K562 (cell line): ENCODE data around the gene HK1. TPM values are rescaled to one million over a fixed set of nuclear protein-coding genes. Genes with fewer than 3 reads are reported as not detected.

Experiments
- ATAC-seq: fragments of 200-7000 bp; cut with Tn5 transposase; 3 replicates; pipeline ENCODE4 v1.9.1; 2020; ENCODE audit warnings: moderate library complexity
- Bru-seq: library from RNA; stranded (reverse); fragments of 400-500 nt; gene quantifications from one replicate; lab custom pipeline; 2021; lab: Mats Ljungman, UMichigan
- BruChase-seq, 2 experiments: library from RNA; stranded (reverse); fragments of 400-500 nt; gene quantifications; one replicate each; lab custom pipeline; 2021; lab: Mats Ljungman, UMichigan
- BruUV-seq: library from RNA; stranded (reverse); fragments of 400-500 nt; replicated peaks from 2 replicates; lab custom pipeline; 2021; lab: Mats Ljungman, UMichigan
- CTCF ChIA-PET: fragments of 300-600 bp; formaldehyde crosslinking; extraction: SDS; loops from one replicate; lab custom pipeline; 2021; ENCODE audit warnings: low intra/inter-chr PET ratio; lab: Yijun Ruan, JAX
- POLR2A ChIA-PET: fragments of 300-600, 350-650 bp; sonication (Branson Sonifier 250); formaldehyde crosslinking; extraction: SDS; loops from one replicate; lab custom pipeline; 2021; ENCODE audit warnings: antibody characterized with exemption, inconsistent platforms; lab: Yijun Ruan, JAX
- DNase-seq, 4 experiments: peaks; one replicate each; pipeline versions ENCODE4 v3.0.0 to v3.0.0-alpha.2; 2011 to 2018; ENCODE audit warnings: low spot score in 3 of 4, mixed read lengths in 3 of 4; ENCODE audit errors: extremely low read depth in 1 of 4
- FAIRE-seq: peaks from 2 replicates; lab custom pipeline; 2011; peaks lifted over from hg19 to GRCh38; lab: Jason Lieb, UNC
- H2AFZ ChIP-seq: 2 replicates; pipeline ENCODE4 v1.6.0; 2011; ENCODE audit warnings: low read depth, low read length, control low read depth, inconsistent platforms
- H3K27ac ChIP-seq: fragments of 200-600 bp; 3 replicates; pipeline ENCODE4 v1.8.0; 2011; ENCODE audit warnings: low read depth, mild to moderate bottlenecking, control low read depth, inconsistent platforms, low read length, moderate library complexity, mixed read lengths; ENCODE audit errors: extremely low read depth
- H3K27me3 ChIP-seq, 2 experiments: fragments of 300-600 bp in 1 of 2; 2 replicates in 1 of 2; 3 replicates in 1 of 2; pipeline versions ENCODE4 v1.6.0 to v1.8.0; 2011; ENCODE audit warnings: inconsistent platforms in 2 of 2, low read length in 2 of 2, mild to moderate bottlenecking in 1 of 2, mixed read lengths in 1 of 2, moderate library complexity in 1 of 2; ENCODE audit not compliant: control insufficient read depth in 2 of 2, insufficient read depth in 2 of 2
- H3K36me3 ChIP-seq: fragments of 300-600 bp; 3 replicates; pipeline ENCODE4 v1.8.0; 2011; ENCODE audit warnings: mild to moderate bottlenecking, low read length, inconsistent platforms; ENCODE audit not compliant: control insufficient read depth, insufficient read depth
- H3K4me1 ChIP-seq, 2 experiments: fragments of 200-600 bp in 1 of 2; replicated peaks in 1 of 2; 2 replicates in 1 of 2; 3 replicates in 1 of 2; pipeline versions ENCODE4 v1.5.1 to v1.8.0; 2011; ENCODE audit warnings: inconsistent platforms in 2 of 2, low read length in 2 of 2, mild to moderate bottlenecking in 1 of 2, mixed read lengths in 1 of 2, moderate library complexity in 1 of 2; ENCODE audit not compliant: control insufficient read depth in 2 of 2, insufficient read depth in 2 of 2
- H3K4me2 ChIP-seq: 2 replicates; pipeline ENCODE4 v1.6.1; 2011; ENCODE audit warnings: low read length, control low read depth, inconsistent platforms, mixed read lengths; ENCODE audit not compliant: insufficient read depth
- H3K4me3 ChIP-seq: fragments of 200-600 bp; sonication (generic), shearing (Covaris generic); 2 replicates; pipeline ENCODE4 v1.5.1; 2016; ENCODE audit warnings: control low read depth, inconsistent platforms
- H3K79me2 ChIP-seq: fragments of 200-600 bp; 3 replicates; pipeline ENCODE4 v1.8.0; 2011; ENCODE audit warnings: low read length, inconsistent platforms; ENCODE audit not compliant: control insufficient read depth, insufficient read depth
- H3K9ac ChIP-seq, 2 experiments: 2 replicates each; pipeline versions ENCODE4 v1.6.0 to v1.6.1; 2011; ENCODE audit warnings: low read depth in 2 of 2, low read length in 2 of 2, control low read depth in 1 of 2, inconsistent platforms in 1 of 2, mild to moderate bottlenecking in 1 of 2, mixed read lengths in 1 of 2; ENCODE audit not compliant: insufficient read depth in 1 of 2
- H3K9me1 ChIP-seq: one replicate; pipeline ENCODE4 v1.6.0; 2011; ENCODE audit warnings: inconsistent platforms, mild to moderate bottlenecking, low read length, moderate library complexity; ENCODE audit not compliant: control insufficient read depth, insufficient read depth
- H3K9me3 ChIP-seq: replicated peaks from 2 replicates; pipeline ENCODE4 v1.5.1; 2011; ENCODE audit warnings: low read depth, low read length, inconsistent platforms; ENCODE audit not compliant: control insufficient read depth, insufficient read depth
- H4K20me1 ChIP-seq: replicated peaks from 2 replicates; pipeline ENCODE4 v1.6.1; 2011; ENCODE audit warnings: low read length, inconsistent platforms, mixed read lengths; ENCODE audit not compliant: control insufficient read depth, insufficient read depth
- ETV6 ChIP-seq, 3 experiments: fragments of 150-350 bp in 1 of 3; sonication (generic) in 1 of 3; formaldehyde crosslinking in 1 of 3; IDR thresholded peaks; 2 replicates each; pipeline versions ENCODE4 v1.6.1 to v1.8.0; 2014 to 2022; ENCODE audit warnings: borderline replicate concordance in 2 of 3, low read depth in 2 of 3, antibody characterized with exemption in 1 of 3, low read length in 1 of 3, mild to moderate bottlenecking in 1 of 3, missing genetic modification reagents in 1 of 3
- LEF1 ChIP-seq: fragments of 450-650 bp; IDR thresholded peaks from 2 replicates; pipeline ENCODE4 v1.6.1; 2016; ENCODE audit warnings: mild to moderate bottlenecking
- MTA2 ChIP-seq: fragments of 450-650 bp; IDR thresholded peaks from 2 replicates; pipeline ENCODE4 v1.6.1; 2016; ENCODE audit warnings: low read depth
- NFIC ChIP-seq: fragments of 450-650 bp; IDR thresholded peaks from 2 replicates; pipeline ENCODE4 v1.6.1; 2017; ENCODE audit warnings: mild to moderate bottlenecking, inconsistent platforms
- TBL1XR1 ChIP-seq, 2 experiments: IDR thresholded peaks; 2 replicates each; pipeline ENCODE4 v1.6.1; 2012; ENCODE audit warnings: improper control_type of control experiment in 2 of 2, low read length in 2 of 2, mild to moderate bottlenecking in 1 of 2
- WGBS: fragments of 100-300 bp; shearing (Covaris generic); methylation state at CpG from one replicate; pipeline ENCODE4 v1.1.6; 2016; ENCODE audit warnings: low coverage, mixed read lengths; ENCODE audit not compliant: insufficient coverage; ENCODE audit errors: missing lambda C conversion rate; 5-methylcytosine and 5-hydroxymethylcytosine counted together
- in situ Hi-C: fragments of 300-500 bp; cut with MboI; formaldehyde crosslinking; loops from 4 replicates; pipeline ENCODE4 v1.15.0; 2018; ENCODE audit warnings: inconsistent platforms, mixed read lengths
- intact Hi-C: fragments of 100-400 bp; cut with micrococcal nuclease; formaldehyde crosslinking; loops from 2 replicates; pipeline ENCODE4 v1.14.2; 2022
- long read RNA-seq, 3 experiments: library from polyadenylated mRNA in 2 of 3; library from RNA in 1 of 3; unstranded in 2 of 3; stranded (forward) in 1 of 3; transcript quantifications; one replicate each; pipeline ENCODE4 v2.0.0, GENCODE V29; 2019 to 2022
- polyA minus RNA-seq, 3 experiments: library from RNA; depleted of rRNA, polyadenylated mRNA; stranded (reverse); fragments of >200 nt; gene quantifications; 2 replicates each; pipeline ENCODE4 v1.2.3, GENCODE V29; 2011
- polyA plus RNA-seq, 8 experiments: library from polyadenylated mRNA; depleted of rRNA in 4 of 8; stranded (reverse) in 5 of 8; unstranded in 3 of 8; fragments of >200 nt; fragmentation: Nextera tagmentation in 2 of 8; fragmentation: Illumina TruSeq in 1 of 8; extraction: Ambion mirVana in 2 of 8; extraction: Trizol in 1 of 8; gene quantifications; 2 replicates each; pipeline versions ENCODE4 v1.2.1 to v1.2.3, GENCODE V29; 2011 to 2014; ENCODE audit warnings: inconsistent platforms in 1 of 8, missing spikeins in 1 of 8
- total RNA-seq, 7 experiments: library from RNA; depleted of rRNA in 6 of 7; stranded (reverse); fragments of >200 nt in 6 of 7; fragmentation: Illumina TruSeq in 2 of 7; extraction: Trizol in 2 of 7; gene quantifications; 2 replicates each; pipeline versions ENCODE4 v1.2.1 to v1.2.3, GENCODE V29; 2011 to 2021; ENCODE audit warnings: low replicate concordance in 1 of 7

The HK1 gene
- 146 and 195 TPM in 2 replicates for total RNA-seq (2011; cell fraction: chromatin; rRNA removed; ENCODE audit: low replicate concordance)
- total RNA-seq (2011; cell fraction: nucleolus; rRNA removed): 104 and 109 TPM in 2 replicates
- total RNA-seq (2011; cell fraction: nucleoplasm; rRNA removed): 111 and 114 TPM in 2 replicates
- total RNA-seq (2014; rRNA removed) (309 and 365 TPM in 2 replicates), total RNA-seq (2014; rRNA removed; fragmentation: Illumina TruSeq; extraction: Trizol) (193 and 203 TPM in 2 replicates), total RNA-seq (2015; rRNA removed; fragmentation: Illumina TruSeq; extraction: Trizol) (186 and 188 TPM in 2 replicates), total RNA-seq (2021) (369 and 422 TPM in 2 replicates), polyA plus RNA-seq (2011; rRNA removed) (133 and 176 TPM in 2 replicates), polyA plus RNA-seq (2014; fragmentation: Illumina TruSeq; extraction: Trizol) (423 and 444 TPM in 2 replicates), polyA plus RNA-seq (2014; fragmentation: Nextera tagmentation; extraction: Ambion mirVana) (10 to 100 TPM; 29.2 to 34.6 TPM), polyA plus RNA-seq (2014; rRNA removed) (239 and 256 TPM in 2 replicates), polyA minus RNA-seq (2011; rRNA and poly(A)+ RNA removed) (362 and 462 TPM in 2 replicates), Bru-seq, nascent RNA (percentile 88 among the genes with signal in this experiment), BruChase-seq, experiment 1, labeled RNA remaining after a 2-hour chase (percentile 84 among the genes with signal in this experiment), BruChase-seq, experiment 2, labeled RNA remaining after a 6-hour chase (percentile 83 among the genes with signal in this experiment)
- polyA plus RNA-seq (2011; cell fraction: cytosol; rRNA removed): 163 and 167 TPM in 2 replicates
- 84.0 and 115 TPM in 2 replicates for polyA plus RNA-seq (2011; cell fraction: nucleus; rRNA removed)
- polyA plus RNA-seq (2012): 265 and 370 TPM in 2 replicates
- 160 and 170 TPM in 2 replicates for polyA minus RNA-seq (2011; cell fraction: cytosol; rRNA and poly(A)+ RNA removed)
- polyA minus RNA-seq (2011; cell fraction: nucleus; rRNA and poly(A)+ RNA removed): 46.6 and 67.3 TPM in 2 replicates
- long read RNA-seq, experiment 1, transcript HK1-201 (18 exons, 3,229 nt): major isoform, 962 of 2,540 reads
- long read RNA-seq, experiment 1, transcript HK1-202 (18 exons, 3,605 nt): minor isoform, 419 of 2,540 reads
- long read RNA-seq, experiment 1, partial matches to known transcripts: 982 of 2,540 reads
- long read RNA-seq, experiment 1, other reads (novel, unspliced or antisense): 175 of 2,540 reads
- long read RNA-seq, experiment 2, transcript HK1-202 (18 exons, 3,605 nt): minor isoform, 34 of 623 reads
- long read RNA-seq, experiment 2, transcript HK1-201 (18 exons, 3,229 nt): major isoform, 268 of 623 reads
- long read RNA-seq, experiment 2, partial matches to known transcripts: 257 of 623 reads
- long read RNA-seq, experiment 2, other reads (novel, unspliced or antisense): 64 of 623 reads
- long read RNA-seq, experiment 3, transcript HK1-202 (18 exons, 3,605 nt): minor isoform, 35 of 178 reads
- long read RNA-seq, experiment 3, transcript HK1-201 (18 exons, 3,229 nt): major isoform, 73 of 178 reads
- long read RNA-seq, experiment 3, partial matches to known transcripts: 37 of 178 reads
- long read RNA-seq, experiment 3, other reads (novel, unspliced or antisense): 33 of 178 reads

DNA sequence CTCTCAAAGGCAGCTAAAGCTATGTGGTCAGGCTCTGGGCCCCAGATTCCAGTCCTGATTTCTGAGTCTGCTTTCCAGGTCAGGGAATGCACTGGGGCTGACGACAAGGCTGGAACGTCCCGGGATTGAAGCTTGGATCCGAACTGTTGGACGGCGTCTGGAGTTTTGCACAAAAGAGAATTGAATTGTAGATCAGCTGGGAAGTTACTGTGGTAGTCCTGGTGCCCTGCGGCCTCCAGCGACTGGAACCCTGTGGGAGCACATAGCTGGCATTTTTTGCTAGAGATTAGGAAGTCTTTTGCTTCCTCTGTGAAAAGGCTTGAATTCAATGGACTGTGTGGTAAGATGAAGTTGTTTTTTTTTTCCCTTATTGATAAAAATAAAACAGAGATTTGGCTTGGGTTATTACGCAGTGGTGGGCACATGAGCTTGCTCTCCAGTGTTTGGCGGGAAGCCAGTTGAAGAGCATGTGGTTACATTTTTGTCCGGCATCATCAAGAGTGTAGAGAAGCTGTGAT, at the start of gene HK1:
HK1 (plus strand) TSS at position 51 of the 518 bp plus-strand sequence.
- Histone ChIP-seq H3K9me1 (no peaks in the 10 kb centered on the region), H3K4me2 (no peak within 1 kb of the TSS), H3K27me3 (no peaks in the 10 kb centered on the region; a peak in 1 of 5 replicates), H2AFZ (no peak within 1 kb of the TSS; the same call in 1 of the 2 replicates), H3K79me2 (no peaks in the 10 kb centered on the region), H4K20me1 (no peaks in the 10 kb centered on the region), H3K27ac (no peak within 1 kb of the TSS), H3K4me3 (no peak within 1 kb of the TSS), H3K9me3 (no peaks in the 10 kb centered on the region), H3K9ac (no peak within 1 kb of the TSS), H3K36me3 (no peaks in the 10 kb centered on the region), H3K4me1 (no peaks in the 10 kb centered on the region)
- no peak for FAIRE-seq
- whole genome bisulfite sequencing: 67% methylated on average over 11 of the region's 11 CpGs
- in situ Hi-C loops (no loop called here), intact Hi-C loops (no loop called here)
- no TSS peak for BruUV-seq
- POLR2A ChIA-PET: interaction anchor here (0.6 to 1.8 kb wide), 10 partner anchors 8 to 72 kb away, joined by 3 to 9 read pairs (median 3); no protein-coding TSS in a partner anchor
- no peak for ATAC-seq
- DNase-seq: no peak
- CTCF ChIA-PET: no interaction called here
- TF ChIP-seq NFIC (0 out of 2 replicates have a peak, but pooled peaks have one; percentile 20), LEF1 (no peak), TBL1XR1 (IDR thresholded peaks at IDR 0.05; ENCODE audit: low read length in 2 of 2) (no peak), ETV6 (IDR thresholded peaks at IDR 0.05; ENCODE audit: borderline replicate concordance in 1 of 2, low read depth in 2 of 2, low read length in 1 of 2) (no peak), ETV6 (CRISPR knock-in tag; IDR thresholded peaks at IDR 0.05; ENCODE audit: borderline replicate concordance) (no peak), MTA2 (no peak)
